GM18520 (cell line): ENCODE results near the gene ITSN1.
"Not testable (repeated sequence)": the region's sequence is repeated elsewhere in the genome, so short reads cannot be mapped to it uniquely, and the experiment has no call there.

Experiments
- ATAC-seq: cut with Tn5 transposase; IDR thresholded peaks from one replicate; pipeline ENCODE4 v1.9.1; 2021; ENCODE audit not compliant: unreplicated experiment

The ITSN1 gene

DNA sequence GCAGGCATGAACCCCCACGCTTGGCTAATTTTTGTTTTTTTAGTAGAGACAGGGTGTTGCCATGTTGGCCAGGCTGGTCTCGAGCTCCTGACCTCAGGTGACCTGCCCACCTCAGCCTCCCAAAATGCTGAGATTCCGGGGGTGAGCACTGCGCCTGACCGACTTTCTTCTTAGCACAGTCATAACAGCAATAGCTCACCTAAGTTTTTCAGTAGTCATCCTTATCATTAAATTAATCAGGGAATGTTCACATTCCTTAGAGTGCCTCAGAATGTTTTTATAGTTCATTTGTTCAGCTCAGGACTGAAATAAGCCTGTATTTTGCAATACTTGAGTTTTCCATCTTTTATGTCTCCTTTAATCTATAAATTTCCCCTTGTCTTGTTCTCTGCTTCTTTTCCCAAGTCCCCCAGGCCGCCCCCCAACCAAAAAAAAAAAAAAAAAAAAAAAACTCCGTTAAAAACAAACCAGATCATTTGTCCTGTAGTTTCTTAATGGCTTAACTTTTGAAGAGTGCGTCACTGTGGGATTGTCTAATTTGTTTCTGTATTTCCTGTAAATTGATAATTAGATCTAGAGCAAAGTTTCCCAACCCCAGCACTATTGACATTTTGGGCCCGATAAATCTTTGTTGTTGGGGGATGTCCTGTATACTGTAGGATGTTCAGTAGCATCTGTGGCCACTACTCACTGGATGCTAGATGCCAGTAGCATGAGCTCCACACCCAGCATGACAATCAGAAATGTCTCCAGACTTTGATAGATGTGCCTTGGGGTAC lies 120.7 kb downstream of the ITSN1 start:
- no peak for ATAC-seq

DNA sequence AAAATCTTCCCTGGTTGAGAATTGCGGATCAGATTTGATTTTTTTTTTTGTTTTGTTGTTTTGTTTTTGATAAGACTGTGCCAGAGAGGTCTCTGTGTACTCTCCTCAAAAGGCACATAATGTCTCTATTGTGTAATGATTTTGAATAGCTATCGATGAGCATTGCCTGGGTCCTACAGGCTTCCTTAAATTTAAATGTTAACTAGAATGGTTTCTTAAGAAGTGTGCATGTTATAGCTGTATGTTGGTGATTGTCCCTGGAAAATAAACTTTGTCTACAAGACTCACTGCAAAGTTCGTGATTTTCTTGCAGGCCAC lies 121.2 kb downstream of the ITSN1 start:
- ATAC-seq: no peak

GRCh38 chr21:33767236-33767635 lies 124.9 kb downstream of the ITSN1 start:
- no peak for ATAC-seq

DNA sequence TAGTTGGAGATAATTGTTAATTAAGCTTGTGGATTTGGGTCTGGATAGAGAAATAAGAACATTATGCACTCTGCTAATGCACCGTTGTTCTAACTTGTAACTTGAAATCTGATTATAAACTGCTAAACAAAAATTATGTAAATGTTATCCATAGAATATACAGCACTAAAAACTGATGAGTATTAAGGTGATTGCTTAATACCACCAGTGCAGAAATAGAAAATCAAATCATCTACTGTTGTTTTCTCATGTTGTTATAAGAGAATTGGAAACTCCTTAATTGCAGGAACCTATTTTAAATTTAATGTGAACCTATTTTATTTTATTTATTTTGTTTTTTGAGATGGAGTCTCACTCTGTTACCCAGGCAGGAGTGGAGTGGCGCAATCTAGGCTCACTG lies 125.7 kb downstream of the ITSN1 start:
- no peak for ATAC-seq

- ATAC-seq: no peak
Observed at GRCh38 chr21:33769057-33769456, 126.8 kb downstream of the ITSN1 start.

GRCh38 chr21:33770542-33770941 lies 128.2 kb downstream of the ITSN1 start:
- ATAC-seq: no peak

- no peak for ATAC-seq
Observed at GRCh38 chr21:33771976-33772375, 129.7 kb downstream of the ITSN1 start.

DNA sequence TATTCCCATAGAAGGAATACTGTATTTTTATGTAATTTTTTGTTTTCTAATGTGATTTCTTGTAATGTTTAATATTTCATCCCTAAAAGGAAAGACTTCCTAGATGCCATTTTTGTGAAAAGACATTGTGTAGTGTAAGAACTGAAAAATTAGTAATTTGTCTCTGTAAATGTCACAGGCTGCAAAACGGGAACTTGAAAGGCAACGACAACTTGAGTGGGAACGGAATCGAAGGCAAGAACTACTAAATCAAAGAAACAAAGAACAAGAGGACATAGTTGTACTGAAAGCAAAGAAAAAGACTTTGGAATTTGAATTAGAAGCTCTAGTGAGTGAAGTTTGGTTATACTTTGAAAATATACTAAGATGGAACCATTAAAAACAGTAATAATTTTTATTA lies 132.2 kb downstream of the ITSN1 start:
- no peak for ATAC-seq

- ATAC-seq: no peak
Observed at GRCh38 chr21:33775100-33775828, 133.0 kb downstream of the ITSN1 start.

DNA sequence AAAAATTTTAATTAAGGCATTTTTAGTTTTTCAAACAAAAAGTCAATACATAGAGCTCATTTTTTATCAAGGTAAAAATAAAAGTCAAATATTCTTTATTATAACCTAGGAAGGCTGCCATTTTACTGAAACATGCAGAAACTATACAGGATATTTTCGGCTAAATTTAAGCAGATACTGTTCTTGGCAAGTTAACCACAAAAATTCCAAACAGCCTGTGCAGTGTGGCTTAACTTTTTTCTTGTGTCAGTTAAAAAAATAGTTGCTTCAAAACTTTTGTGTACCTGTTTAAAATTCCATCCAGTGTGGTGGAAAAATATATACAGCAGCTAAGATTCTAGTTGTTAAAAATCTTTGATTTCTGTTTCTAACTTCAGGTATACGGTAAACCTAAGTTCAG lies 138.3 kb downstream of the ITSN1 start:
- ATAC-seq: no peak

DNA sequence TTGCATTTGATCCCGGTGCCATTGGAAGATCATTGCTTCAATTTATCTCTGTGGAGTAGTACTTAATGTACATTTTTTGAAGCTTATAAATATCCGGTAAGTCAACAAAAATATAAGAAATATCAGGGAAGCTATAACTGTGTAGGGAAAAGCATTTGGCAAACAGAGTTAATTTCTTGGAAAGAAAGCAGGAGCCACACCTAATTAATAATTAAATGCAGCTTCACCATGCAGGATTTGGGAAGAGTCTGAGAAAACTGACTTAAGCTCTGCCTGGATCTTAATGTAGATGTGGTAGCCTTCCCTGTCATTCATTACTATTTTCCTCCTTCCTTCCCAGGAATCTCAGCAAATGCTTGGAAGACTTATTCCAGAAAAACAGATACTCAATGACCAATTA lies 138.8 kb downstream of the ITSN1 start:
- ATAC-seq: no peak

DNA sequence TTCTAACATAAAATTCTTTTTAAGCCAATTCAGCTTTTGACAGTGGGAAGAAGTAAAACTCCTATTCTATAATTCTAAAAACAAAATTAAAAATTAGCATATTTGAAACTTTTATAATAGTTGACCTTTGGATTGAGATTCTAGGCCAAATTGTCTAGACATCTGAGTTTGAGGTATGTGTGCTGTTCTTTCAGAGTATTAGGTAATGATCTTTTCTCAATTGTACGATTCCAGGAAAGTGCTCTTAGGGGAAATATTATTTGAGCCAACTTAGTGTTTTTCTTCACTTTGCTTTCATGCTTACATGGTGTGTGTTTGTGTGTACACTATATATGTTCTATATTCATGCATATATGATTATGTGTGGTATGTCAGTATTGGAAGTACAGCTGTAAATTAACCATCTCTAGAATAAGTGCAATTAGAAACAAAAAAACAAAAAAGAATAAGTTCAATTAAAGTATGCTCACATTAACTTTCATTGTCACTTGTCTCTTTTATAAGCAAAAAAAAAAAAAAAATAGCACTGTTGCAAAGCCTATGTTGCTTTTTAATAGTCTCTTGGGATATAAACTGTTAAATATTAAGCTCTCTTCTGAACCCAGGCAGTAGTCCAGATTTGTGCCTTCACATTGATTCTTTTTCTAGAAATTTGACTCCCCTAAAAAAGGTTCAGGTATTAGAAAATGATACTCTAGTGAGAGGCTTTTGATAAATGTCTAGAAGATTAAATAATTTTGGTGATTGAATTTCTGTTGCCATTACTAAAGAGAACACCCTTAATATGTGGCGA lies 141.1 kb downstream of the ITSN1 start:
- no peak for ATAC-seq

DNA sequence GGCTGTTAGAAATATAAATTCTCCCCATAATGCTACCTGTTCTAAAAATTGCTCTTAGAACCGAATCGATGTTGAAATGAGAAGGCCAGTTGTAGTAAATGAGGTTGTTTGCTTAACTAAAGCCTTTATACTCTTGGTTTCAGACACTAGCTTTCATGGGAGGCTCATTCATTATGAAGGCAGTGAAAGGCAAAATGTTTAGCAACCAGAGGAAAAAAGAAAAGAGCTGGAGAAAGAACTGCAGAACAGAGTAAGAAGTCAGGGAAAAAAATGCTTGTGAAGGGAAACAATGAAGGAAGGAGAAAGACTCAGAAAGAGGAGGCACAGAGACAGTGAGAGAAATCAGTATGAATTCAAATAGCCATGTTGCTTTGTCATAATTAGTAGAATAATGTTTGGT lies 145.1 kb downstream of the ITSN1 start:
- ATAC-seq: no peak

DNA sequence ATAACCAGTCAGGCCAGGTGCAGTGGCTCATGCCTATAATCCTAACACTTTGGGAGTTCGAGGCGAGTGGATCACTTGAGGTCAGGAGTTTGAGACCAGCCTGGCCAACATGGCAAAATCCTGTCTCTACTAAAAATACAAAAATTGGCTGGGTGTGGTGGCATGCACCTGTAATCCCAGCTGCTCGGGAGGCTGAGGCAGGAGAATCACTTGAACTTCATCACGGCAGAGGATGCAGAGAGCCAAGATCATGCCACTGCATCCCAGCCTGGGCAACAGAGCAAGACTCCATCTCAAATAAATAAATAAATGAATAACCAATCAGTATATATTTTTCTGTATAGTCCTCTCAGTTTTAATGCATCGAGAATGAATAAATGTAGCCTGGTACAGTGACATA lies 146.1 kb downstream of the ITSN1 start:
- ATAC-seq: not testable (repeated sequence)

GRCh38 chr21:33789697-33790096 lies 147.4 kb downstream of the ITSN1 start:
- ATAC-seq: no peak

DNA sequence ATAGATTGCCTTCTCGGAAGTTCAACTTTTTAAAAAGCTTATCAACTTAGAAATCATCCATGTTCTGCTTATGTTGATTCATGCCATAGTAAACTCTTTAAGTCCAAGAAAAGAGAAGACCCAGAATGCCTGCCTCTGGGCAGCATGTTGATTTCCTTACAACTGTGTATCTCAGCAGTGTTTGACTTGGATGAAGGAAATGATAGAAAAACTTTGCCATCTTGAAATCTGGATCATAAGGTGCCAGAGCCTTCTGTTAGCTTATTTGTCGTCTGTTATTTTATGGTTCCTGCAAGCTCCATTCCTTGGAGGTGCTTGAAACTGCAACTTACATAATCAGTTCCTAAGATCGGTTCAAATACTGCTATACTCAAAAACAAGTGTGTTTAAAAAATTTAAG lies 148.8 kb downstream of the ITSN1 start:
- no peak for ATAC-seq

DNA sequence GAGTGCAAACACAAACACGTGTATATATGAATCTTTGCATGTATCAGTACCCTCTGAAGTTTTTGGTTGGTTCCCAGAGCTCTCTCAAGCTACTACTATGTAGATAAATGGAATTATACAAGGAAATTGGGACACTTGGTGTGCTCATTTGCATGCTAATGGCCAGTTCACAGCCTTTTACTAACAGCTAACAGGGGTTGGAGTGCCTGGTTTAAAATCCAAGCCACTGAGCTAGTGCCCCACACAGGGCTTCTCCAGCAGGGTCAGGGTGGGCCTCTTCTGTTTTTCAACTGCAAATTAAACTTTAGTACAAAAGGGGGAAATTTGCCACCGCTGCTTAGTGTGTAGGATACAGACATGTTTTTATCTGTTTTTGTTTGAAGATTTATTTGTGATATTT lies 152.3 kb downstream of the ITSN1 start:
- no peak for ATAC-seq

DNA sequence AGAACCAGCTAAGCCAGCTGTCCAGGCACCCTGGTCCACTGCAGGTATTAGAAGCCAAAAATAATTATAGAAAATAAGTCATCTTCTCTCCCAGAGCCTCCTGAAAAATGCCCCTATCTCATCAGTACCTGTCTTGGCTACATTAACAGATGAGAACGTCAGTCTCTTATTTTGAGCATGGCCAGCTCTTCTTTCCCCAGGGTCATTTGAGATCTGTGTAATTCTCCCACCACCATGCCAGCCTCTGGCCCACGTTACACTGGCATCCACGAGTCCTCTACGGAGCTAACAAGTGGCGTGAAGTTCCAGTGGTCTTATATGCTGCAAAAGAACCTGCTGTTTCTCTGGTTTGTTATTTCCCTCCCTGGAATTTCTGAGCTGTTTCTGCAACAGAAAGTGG lies 155.3 kb downstream of the ITSN1 start:
- ATAC-seq: no peak

DNA sequence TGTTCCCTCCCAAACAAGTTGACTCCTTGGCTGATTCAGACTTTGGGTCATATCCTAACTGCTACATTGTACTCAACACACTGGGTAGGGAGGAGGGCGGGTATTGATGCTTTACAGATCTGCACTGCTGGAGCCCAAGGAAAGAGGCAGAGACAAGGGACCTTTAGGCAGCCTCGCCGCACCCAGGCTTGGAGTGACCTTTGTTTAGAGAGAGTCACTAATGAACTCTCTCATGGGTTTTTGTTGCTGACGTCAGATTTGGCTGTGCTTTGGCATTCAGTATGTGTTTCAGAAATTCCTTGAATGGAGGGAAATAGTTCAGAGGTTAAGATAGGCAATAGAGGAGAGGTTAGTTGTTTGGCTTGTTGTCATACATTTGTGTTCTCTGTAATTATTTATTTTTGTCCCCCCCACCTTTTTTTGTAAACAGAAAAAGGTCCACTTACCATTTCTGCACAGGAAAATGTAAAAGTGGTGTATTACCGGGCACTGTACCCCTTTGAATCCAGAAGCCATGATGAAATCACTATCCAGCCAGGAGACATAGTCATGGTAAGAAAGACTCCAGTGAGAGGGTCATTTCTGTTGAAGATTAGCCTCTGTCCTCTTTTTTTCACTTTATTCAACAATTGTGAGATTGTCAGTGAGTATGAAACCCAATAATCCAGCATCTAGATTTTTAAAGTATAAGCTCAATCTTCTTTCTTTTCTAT lies 157.2 kb downstream of the ITSN1 start:
- ATAC-seq: no peak

- no peak for ATAC-seq
Observed at GRCh38 chr21:33800753-33801423, 158.6 kb downstream of the ITSN1 start.
